ENCODE data around the gene GPC5.
"Not testable (repeated sequence)": the region's sequence is repeated elsewhere in the genome, so short reads cannot be mapped to it uniquely, and the experiment has no call there.

GPC5 gene

GRCh38 chr13:92429231-92429630 is 1030.8 kb downstream of the GPC5 start:
- DNase-seq = no peak

- no peak for DNase-seq
Observed at GRCh38 chr13:92433386-92433785, 1035.0 kb downstream of the GPC5 start.

- DNase-seq = no peak
Observed at GRCh38 chr13:92433963-92434362, 1035.5 kb downstream of the GPC5 start.

GRCh38 chr13:92436924-92437323 is 1038.5 kb downstream of the GPC5 start:
- DNase-seq = no peak

- no peak for DNase-seq
Observed at GRCh38 chr13:92444244-92444643, 1045.8 kb downstream of the GPC5 start.

GRCh38 chr13:92451060-92451459 is 1052.6 kb downstream of the GPC5 start:
- no peak for DNase-seq

DNA sequence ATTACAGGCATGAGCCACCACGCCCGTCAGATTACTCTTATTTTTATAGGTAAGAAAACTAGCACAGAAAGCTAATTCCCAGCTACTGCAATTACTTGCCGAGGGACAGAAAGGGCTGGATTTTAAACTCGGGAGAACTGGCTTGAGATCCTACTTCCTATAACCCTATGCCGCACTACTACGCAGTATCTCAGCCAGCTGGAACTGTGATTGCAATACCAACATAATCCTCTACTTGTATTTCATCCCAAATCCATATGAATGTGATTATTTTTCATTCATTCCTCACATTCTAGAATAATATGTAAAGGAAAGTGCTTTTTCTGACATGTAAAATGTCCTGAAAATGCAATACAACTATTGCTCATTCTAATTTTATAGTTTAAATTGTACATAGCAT is 1054.4 kb downstream of the GPC5 start:
- DNase-seq = no peak

DNA sequence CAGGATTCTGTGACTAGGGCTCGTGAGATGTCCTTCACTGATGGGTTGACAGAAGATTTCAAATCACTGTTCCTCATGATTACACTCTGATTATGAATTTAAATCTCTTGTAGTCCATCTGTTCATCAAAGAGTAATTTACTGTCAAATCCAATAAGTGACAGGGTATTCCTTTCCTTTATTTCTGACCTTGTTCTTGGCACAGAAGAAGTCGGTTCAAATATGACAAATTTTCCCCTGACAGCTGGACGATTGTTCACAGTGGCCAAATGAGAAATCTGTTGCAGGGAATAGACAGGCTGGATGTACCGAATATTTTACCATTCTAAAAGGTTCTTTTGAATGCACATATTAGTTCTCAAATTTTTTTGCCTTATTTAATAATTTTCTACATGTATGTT is 1060.9 kb downstream of the GPC5 start:
- DNase-seq = no peak

GRCh38 chr13:92460479-92460878 is 1062.1 kb downstream of the GPC5 start:
- DNase-seq = no peak

DNA sequence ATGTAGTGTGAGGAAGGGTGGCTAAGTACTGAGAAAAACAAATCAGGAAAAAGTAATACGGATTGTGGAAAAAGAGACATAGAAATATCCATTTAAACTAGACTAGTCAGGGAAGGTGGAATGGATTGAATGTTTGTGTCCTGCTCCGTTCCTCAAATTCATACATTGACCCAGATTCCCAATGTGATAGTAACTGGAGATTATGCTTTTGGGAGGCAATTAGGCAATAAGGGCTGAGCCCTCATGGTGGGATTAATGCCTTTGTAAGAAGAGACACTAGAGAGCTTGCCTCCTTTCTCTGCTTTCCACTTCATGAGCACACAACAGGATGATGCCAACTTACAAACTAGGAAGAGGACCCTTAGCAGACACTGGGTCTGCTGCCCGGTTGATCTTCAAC is 1063.0 kb downstream of the GPC5 start:
- no peak for DNase-seq

DNA sequence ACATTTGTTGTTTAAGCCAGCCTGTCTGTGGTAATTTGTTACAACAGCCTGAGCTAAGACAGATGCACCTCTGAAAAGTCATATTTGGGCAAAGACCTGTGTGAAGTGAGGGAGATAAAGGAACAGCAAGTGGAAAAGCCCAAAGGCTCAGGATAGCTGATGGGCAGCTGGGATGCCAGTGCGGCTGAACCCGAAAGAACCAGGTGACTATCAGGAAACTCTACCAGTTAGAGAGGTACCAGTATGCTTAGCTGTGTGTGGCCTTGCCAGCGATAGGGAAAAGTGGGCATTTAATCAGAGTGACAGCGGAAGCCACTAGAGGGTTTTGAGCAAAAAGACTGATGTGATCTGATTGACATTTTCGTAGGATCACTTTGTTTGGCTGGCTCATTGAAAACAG is 1063.4 kb downstream of the GPC5 start:
- no peak for DNase-seq

DNA sequence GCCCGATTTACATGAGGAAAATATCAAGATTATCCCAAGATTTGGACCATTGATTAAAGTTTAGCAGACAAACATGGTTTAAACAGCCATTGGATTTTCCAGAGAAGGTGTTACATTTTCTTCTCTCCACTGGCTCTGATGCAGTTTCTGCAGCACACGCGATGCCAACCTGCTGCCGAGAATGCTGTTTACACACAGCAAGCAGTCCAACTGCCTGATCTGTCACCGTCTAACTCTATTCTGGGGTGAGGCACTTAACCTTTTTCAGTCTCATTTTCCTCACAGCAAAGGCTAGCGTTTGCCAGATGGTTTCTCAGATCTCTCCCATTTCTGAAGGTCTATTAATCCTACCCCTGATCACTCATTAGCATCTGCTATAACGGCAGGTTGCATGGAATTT is 1064.7 kb downstream of the GPC5 start:
- no peak for DNase-seq

GRCh38 chr13:92473765-92474475 is 1075.5 kb downstream of the GPC5 start:
- no peak for DNase-seq

- DNase-seq = no peak
Observed at GRCh38 chr13:92480387-92480786, 1082.0 kb downstream of the GPC5 start.

- DNase-seq = not testable (repeated sequence)
Observed at GRCh38 chr13:92482790-92483189, 1084.4 kb downstream of the GPC5 start.

DNA sequence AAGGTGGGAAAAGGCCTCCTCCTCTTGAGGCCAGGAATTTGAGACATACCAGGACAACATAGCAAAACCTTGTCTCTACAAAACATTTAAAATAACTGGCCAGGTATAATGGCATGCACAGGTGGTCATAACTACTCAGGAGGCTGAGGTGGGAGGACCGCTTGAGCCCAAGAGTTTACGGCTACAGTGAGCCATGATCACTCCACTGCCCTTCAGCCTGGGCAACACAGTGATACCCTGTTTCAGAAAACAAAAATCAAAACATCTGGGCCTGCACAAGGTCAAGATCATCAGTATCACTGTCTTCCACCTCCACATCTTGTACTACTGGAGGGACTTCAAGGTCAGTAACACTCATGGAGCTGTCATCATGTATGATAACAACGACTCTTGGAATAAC is 1085.5 kb downstream of the GPC5 start:
- DNase-seq = no peak

DNA sequence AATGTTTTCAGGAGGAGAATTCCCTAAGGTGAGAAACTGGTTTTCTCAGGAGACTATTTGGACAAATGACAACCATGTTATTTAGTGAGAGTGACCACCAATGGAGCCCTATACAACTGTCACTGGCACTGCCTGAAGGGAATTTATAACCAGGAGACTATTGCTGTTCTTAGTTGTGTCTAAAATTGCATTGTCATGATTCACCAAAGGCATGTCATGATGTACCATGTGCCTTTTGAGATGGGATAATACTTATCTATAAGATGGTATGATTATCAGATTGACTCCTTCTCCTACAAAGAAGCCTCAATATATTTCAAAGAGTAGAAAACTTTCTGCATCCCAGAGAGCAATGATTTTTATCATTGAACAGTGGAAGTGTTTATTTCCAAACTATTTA is 1088.8 kb downstream of the GPC5 start:
- DNase-seq = no peak

- DNase-seq = no peak
Observed at GRCh38 chr13:92488249-92488852, 1089.9 kb downstream of the GPC5 start.

GRCh38 chr13:92491839-92492238 is 1093.4 kb downstream of the GPC5 start:
- no peak for DNase-seq

GRCh38 chr13:92494915-92495314 is 1096.5 kb downstream of the GPC5 start:
- DNase-seq = no peak

GRCh38 chr13:92500192-92500591 is 1101.8 kb downstream of the GPC5 start:
- no peak for DNase-seq

DNA sequence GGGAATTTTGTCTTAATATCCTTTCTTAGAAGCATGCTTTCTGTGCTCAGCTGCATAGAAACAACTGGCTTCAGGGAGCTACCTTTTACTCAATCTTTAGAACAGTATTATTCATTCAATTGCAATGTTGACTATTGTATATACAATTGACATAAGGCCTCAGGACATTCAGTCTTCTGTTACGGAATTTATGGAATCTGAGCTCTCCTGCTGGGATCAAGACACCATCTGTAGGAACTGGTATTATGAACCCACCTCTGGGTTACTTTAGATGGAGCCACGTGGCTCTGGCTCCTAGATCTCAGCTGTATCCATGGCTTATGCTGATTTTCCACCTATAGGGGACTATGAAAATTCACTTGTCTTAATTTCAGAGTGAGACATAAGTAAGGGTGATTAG is 1112.0 kb downstream of the GPC5 start:
- no peak for DNase-seq

GRCh38 chr13:92512852-92513251 is 1114.4 kb downstream of the GPC5 start:
- no peak for DNase-seq

GRCh38 chr13:92513672-92514071 is 1115.3 kb downstream of the GPC5 start:
- DNase-seq = no peak

Data from cerebellar nuclear complex (tissue), 1 donor.